ENCODE results near the gene RET.

RET gene

GRCh38 chr10:43061760-43062159 is 15.1 kb upstream of the RET start:
- no peak for DNase-seq (ENCODE audit: low read depth in 1 of 2, low spot score in 1 of 2)

- no peak for DNase-seq (ENCODE audit: low read depth in 1 of 2, low spot score in 1 of 2)
Observed at GRCh38 chr10:43062402-43063160, 14.3 kb upstream of the RET start.

GRCh38 chr10:43064331-43065075 is 12.4 kb upstream of the RET start:
- DNase-seq (ENCODE audit: low read depth in 1 of 2, low spot score in 1 of 2): no peak

GRCh38 chr10:43065234-43065633 is 11.6 kb upstream of the RET start:
- DNase-seq (ENCODE audit: low read depth in 1 of 2, low spot score in 1 of 2): no peak

- DNase-seq (ENCODE audit: low read depth in 1 of 2, low spot score in 1 of 2): no peak
Observed at GRCh38 chr10:43065761-43066160, 11.1 kb upstream of the RET start.

- DNase-seq (ENCODE audit: low read depth in 1 of 2, low spot score in 1 of 2): no peak
Observed at GRCh38 chr10:43066481-43066880, 10.4 kb upstream of the RET start.

GRCh38 chr10:43067391-43068135 is 9.3 kb upstream of the RET start:
- no peak for DNase-seq (ENCODE audit: low read depth in 1 of 2, low spot score in 1 of 2)

- no peak for DNase-seq (ENCODE audit: low read depth in 1 of 2, low spot score in 1 of 2)
Observed at GRCh38 chr10:43068136-43068395, 8.8 kb upstream of the RET start.

- DNase-seq (ENCODE audit: low read depth in 1 of 2, low spot score in 1 of 2): no peak
Observed at GRCh38 chr10:43068471-43069210, 8.2 kb upstream of the RET start.

GRCh38 chr10:43069211-43069515 is 7.7 kb upstream of the RET start:
- DNase-seq (ENCODE audit: low read depth in 1 of 2, low spot score in 1 of 2): no peak

GRCh38 chr10:43069579-43069978 is 7.3 kb upstream of the RET start:
- no peak for DNase-seq (ENCODE audit: low read depth in 1 of 2, low spot score in 1 of 2)

GRCh38 chr10:43070121-43071085 is 6.5 kb upstream of the RET start:
- no peak for DNase-seq (ENCODE audit: low read depth in 1 of 2, low spot score in 1 of 2)

GRCh38 chr10:43071865-43072650 is 4.8 kb upstream of the RET start:
- no peak for DNase-seq (ENCODE audit: low read depth in 1 of 2, low spot score in 1 of 2)

GRCh38 chr10:43073191-43073590 is 3.7 kb upstream of the RET start:
- no peak for DNase-seq (ENCODE audit: low read depth in 1 of 2, low spot score in 1 of 2)

GRCh38 chr10:43073721-43074120 is 3.1 kb upstream of the RET start:
- no peak for DNase-seq (ENCODE audit: low read depth in 1 of 2, low spot score in 1 of 2)

- DNase-seq (ENCODE audit: low read depth in 1 of 2, low spot score in 1 of 2): no peak
Observed at GRCh38 chr10:43074409-43074808, 2.5 kb upstream of the RET start.

- DNase-seq (ENCODE audit: low read depth in 1 of 2, low spot score in 1 of 2): no peak
Observed at GRCh38 chr10:43074827-43075611, 1.9 kb upstream of the RET start.

GRCh38 chr10:43075612-43076003 is 1.3 kb upstream of the RET start:
- no peak for DNase-seq (ENCODE audit: low read depth in 1 of 2, low spot score in 1 of 2)

GRCh38 chr10:43076311-43076875 is 476 bp upstream of the RET start:
- no peak for DNase-seq (ENCODE audit: low read depth in 1 of 2, low spot score in 1 of 2)

Data from activated T-helper 1 cell treated with anti-CD3 and anti-CD28 coated beads, Interleukin-2, amount 50 U/mL, for 16 hours (primary cell).